Spinal cord (tissue), 10 donors: ENCODE data around the gene PLCL2. TPM values are rescaled to one million over a fixed set of nuclear protein-coding genes. Genes with fewer than 3 reads are reported as not detected.

Source experiments
- DNase-seq, 6 donors: peaks; one replicate each; pipeline versions ENCODE4 v3.0.0 to v3.0.0-alpha.2; 2013 to 2015; ENCODE audit warnings: low spot score in 6 of 6, low read depth in 4 of 6
- H3K27ac ChIP-seq: one replicate; pipeline ENCODE4 v1.5.1; 2013; ENCODE audit warnings: low read depth, low read length, control low read depth
- H3K27me3 ChIP-seq: one replicate; pipeline ENCODE4 v1.6.1; 2013; ENCODE audit warnings: low read length; ENCODE audit not compliant: control insufficient read depth, insufficient read depth
- H3K36me3 ChIP-seq: one replicate; pipeline ENCODE4 v1.6.1; 2013; ENCODE audit warnings: low read length; ENCODE audit not compliant: control insufficient read depth, insufficient read depth
- H3K4me1 ChIP-seq: one replicate; pipeline ENCODE4 v1.6.1; 2013; ENCODE audit warnings: low read length; ENCODE audit not compliant: control insufficient read depth, insufficient read depth
- H3K4me3 ChIP-seq: one replicate; pipeline ENCODE4 v1.5.1; 2013; ENCODE audit warnings: low read depth, low read length, control low read depth
- H3K9me3 ChIP-seq: one replicate; pipeline ENCODE4 v1.6.1; 2013; ENCODE audit warnings: low read length; ENCODE audit not compliant: control insufficient read depth, insufficient read depth
- WGBS: methylation state at CpG from one replicate; pipeline ENCODE4 v1.1.5; 2013; ENCODE audit warnings: missing lambda C conversion rate; ENCODE audit not compliant: insufficient coverage; 5-methylcytosine and 5-hydroxymethylcytosine counted together
- polyA plus RNA-seq, 2 donors: library from polyadenylated mRNA; unstranded; fragments of 120-200 nt; gene quantifications; one replicate each; pipeline ENCODE4 v1.2.1, GENCODE V29; 2013; ENCODE audit not compliant: insufficient read length in 2 of 2
- total RNA-seq, 2 donors: library from RNA; depleted of rRNA in 1 of 2; stranded (reverse); fragments of 120-200 nt in 1 of 2; fragments of >200 nt in 1 of 2; gene quantifications; one replicate each; pipeline versions ENCODE4 v1.2.3 to v1.2.4, GENCODE V29; 2013 to 2014
- donor health status: healthy.

PLCL2 gene
- total and polyA plus RNA-seq, 4 donors: 17.1 to 57.5 (median 23.9) TPM

- no peaks in the 10 kb centered on the region for H3K4me1 ChIP-seq
- WGBS: 85% methylated on average over 14 of the region's 16 CpGs
- H3K4me3 ChIP-seq: no peak overlapping the region
- no peak overlapping the region for H3K27ac ChIP-seq
- H3K27me3 ChIP-seq: no peaks in the 10 kb centered on the region
- DNase-seq: peak in 1 of 6 donors; percentile 12
- no peaks in the 10 kb centered on the region for H3K9me3 ChIP-seq
- no peaks in the 10 kb centered on the region for H3K36me3 ChIP-seq
Measured at GRCh38 chr3:16842272-16843270, 42.2 kb upstream of the PLCL2 start.

- Histone ChIP-seq H3K27ac (no peak overlapping the region), H3K4me3 (no peak overlapping the region), H3K4me1 (no peaks in the 10 kb centered on the region), H3K36me3 (no peaks in the 10 kb centered on the region), H3K9me3 (no peaks in the 10 kb centered on the region), H3K27me3 (no peaks in the 10 kb centered on the region)
- DNase-seq: no peak
- WGBS: no CpG with 5 or more reads among the region's 2 CpGs
Measured at GRCh38 chr3:16844222-16844621, 40.5 kb upstream of the PLCL2 start.

GRCh38 chr3:16844791-16845190, 40.0 kb upstream of the PLCL2 start:
- Histone ChIP-seq H3K9me3 (no peaks in the 10 kb centered on the region), H3K27ac (no peak overlapping the region), H3K4me3 (no peak overlapping the region), H3K27me3 (no peaks in the 10 kb centered on the region), H3K4me1 (no peaks in the 10 kb centered on the region), H3K36me3 (no peaks in the 10 kb centered on the region)
- DNase-seq: no peak
- no CpG with 5 or more reads among the region's 1 CpG for WGBS

GRCh38 chr3:16846373-16847080, 38.2 kb upstream of the PLCL2 start:
- Histone ChIP-seq H3K4me3 (no peak overlapping the region), H3K27ac (no peak overlapping the region), H3K27me3 (no peaks in the 10 kb centered on the region), H3K36me3 (no peaks in the 10 kb centered on the region), H3K9me3 (no peaks in the 10 kb centered on the region), H3K4me1 (no peaks in the 10 kb centered on the region)
- no peak for DNase-seq
- 95% methylated on average over 5 of the region's 5 CpGs for WGBS

GRCh38 chr3:16848007-16848406, 36.7 kb upstream of the PLCL2 start:
- Histone ChIP-seq H3K9me3 (no peaks in the 10 kb centered on the region), H3K27me3 (no peaks in the 10 kb centered on the region), H3K4me3 (no peak overlapping the region), H3K27ac (no peak overlapping the region), H3K4me1 (no peaks in the 10 kb centered on the region), H3K36me3 (no peaks in the 10 kb centered on the region)
- WGBS: no CpG with 5 or more reads among the region's 2 CpGs
- no peak for DNase-seq

GRCh38 chr3:16849229-16849628, 35.5 kb upstream of the PLCL2 start:
- peak; percentile 36 to 96 (median 63) for DNase-seq
- Histone ChIP-seq H3K27ac (no peak overlapping the region), H3K27me3 (no peaks in the 10 kb centered on the region), H3K36me3 (no peaks in the 10 kb centered on the region), H3K4me3 (peak overlapping the region; percentile 24), H3K9me3 (no peaks in the 10 kb centered on the region), H3K4me1 (no peaks in the 10 kb centered on the region)
- WGBS: 13% methylated on average over 4 of the region's 8 CpGs

- Histone ChIP-seq H3K27ac (no peak overlapping the region), H3K9me3 (no peaks in the 10 kb centered on the region), H3K36me3 (no peaks in the 10 kb centered on the region)
Measured at GRCh38 chr3:16849795-16850194, 35.0 kb upstream of the PLCL2 start.

GRCh38 chr3:16855497-16855896, 29.3 kb upstream of the PLCL2 start:
- Histone ChIP-seq H3K4me1 (no peaks in the 10 kb centered on the region), H3K36me3 (no peaks in the 10 kb centered on the region), H3K27me3 (no peaks in the 10 kb centered on the region), H3K9me3 (no peaks in the 10 kb centered on the region), H3K4me3 (no peak overlapping the region), H3K27ac (no peak overlapping the region)
- no peak for DNase-seq
- WGBS: no CpG with 5 or more reads among the region's 1 CpG

More at GRCh38 chr3:16849795-16850194, 35.0 kb upstream of the PLCL2 start:
- Histone ChIP-seq H3K4me3 (no peak overlapping the region), H3K27me3 (no peaks in the 10 kb centered on the region), H3K4me1 (no peaks in the 10 kb centered on the region)
- peak in 1 of 6 donors; percentile 14 for DNase-seq
- no CpG with 5 or more reads among the region's 3 CpGs for WGBS

- H3K9me3 ChIP-seq: no peaks in the 10 kb centered on the region
- no peak overlapping the region for H3K27ac ChIP-seq
- peak in 1 of 6 donors; percentile 14 for DNase-seq
- no peaks in the 10 kb centered on the region for H3K27me3 ChIP-seq
- H3K4me3 ChIP-seq: no peak overlapping the region
- no peaks in the 10 kb centered on the region for H3K4me1 ChIP-seq
- WGBS: no CpG with 5 or more reads among the region's 3 CpGs
- no peaks in the 10 kb centered on the region for H3K36me3 ChIP-seq
Measured at GRCh38 chr3:16860234-16860633, 24.5 kb upstream of the PLCL2 start.
